GM19463 (cell line): ENCODE measurements around the gene PTAFR.

Source experiments
- ATAC-seq: cut with Tn5 transposase; IDR thresholded peaks from one replicate; pipeline ENCODE4 v1.9.1; 2021; ENCODE audit warnings: mild to moderate bottlenecking, moderate library complexity; ENCODE audit not compliant: unreplicated experiment

PTAFR gene

DNA sequence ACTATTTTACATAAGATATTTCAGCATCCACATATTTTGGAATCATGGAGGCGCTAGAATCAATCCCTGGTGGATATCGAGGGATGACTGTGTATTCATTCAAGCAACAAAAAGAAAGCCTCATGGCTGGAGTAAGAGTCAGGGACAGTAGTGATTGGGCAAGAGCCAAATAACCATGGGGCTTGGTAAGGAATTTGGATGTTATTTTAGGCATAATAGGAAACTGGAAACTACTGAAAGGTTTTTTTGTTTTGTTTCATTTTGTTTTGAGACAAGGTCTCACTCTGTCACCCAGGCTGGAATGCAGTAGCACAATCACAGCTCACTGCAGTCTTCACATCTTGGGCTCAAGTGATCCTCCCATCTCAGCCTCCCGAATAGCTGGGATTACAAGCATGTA is 54.3 kb downstream of the PTAFR start:
- no peak for ATAC-seq

DNA sequence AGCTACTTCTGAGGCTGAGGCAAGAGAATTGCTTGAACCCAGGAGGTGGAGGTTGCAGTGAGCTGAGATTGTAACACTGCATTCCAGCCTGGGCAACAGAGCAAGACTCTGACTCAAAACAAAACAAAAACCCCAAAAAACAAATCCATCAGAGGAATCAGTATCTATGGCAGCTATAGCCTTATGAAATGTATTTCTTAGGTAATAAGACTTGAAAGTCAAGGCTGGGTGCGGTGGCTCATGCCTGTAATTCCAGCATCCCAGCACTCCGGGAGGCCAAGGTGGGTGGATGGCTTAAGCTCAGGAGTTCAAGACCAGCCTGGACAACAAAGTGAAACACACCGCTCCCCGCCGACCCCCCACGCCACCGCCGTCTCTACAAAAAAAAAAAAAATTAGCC is 56.9 kb downstream of the PTAFR start:
- ATAC-seq = no peak

DNA sequence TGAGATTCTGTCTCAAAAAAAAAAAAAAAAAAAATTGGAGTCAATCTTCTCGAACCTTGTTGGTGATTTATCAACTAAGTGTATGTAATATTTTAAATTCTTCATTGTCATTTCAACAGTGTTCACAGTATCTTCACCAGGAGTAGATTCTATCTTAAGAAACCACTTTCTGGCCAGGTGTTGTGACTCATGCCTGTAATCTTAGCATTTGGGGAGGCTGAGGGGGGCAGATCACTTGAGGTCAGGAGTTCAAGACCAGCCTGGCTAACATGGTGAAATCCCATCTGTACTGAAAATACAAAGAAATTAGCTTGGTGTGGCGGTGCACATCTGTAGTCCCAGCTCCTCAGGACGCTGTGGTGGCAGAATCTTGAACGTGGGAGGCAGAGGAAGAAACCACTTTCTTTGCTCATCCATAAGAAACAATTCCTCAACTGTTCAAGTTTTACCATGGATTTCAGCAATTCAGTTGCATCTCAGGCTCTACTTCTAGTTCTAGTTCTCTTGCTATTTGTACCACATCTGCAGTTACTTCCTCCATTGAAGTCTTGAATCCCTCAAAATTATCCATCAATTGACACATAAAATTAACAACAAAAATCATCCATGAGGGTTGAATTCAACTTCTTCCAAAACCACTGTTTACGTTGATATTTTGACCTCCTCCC is 57.7 kb downstream of the PTAFR start:
- no peak for ATAC-seq

DNA sequence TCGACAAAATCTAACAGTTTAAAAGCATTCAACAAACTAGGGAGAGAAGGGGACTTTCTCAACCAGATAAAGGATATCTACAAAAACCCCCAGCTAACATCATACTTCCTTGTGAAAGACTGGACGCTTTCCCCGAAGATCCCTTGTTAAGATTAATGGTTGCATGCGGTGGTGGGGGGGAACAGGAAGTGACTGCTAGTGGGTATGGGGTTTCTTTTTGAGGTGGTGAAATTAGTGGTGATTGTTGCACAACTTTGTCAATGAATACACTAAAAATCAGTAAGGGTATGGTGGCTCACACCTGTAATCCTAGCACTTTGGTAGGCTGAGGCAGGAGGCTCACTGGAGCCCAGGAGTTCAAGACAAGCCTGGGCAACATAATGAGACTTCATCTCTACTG is 61.2 kb downstream of the PTAFR start:
- no peak for ATAC-seq

DNA sequence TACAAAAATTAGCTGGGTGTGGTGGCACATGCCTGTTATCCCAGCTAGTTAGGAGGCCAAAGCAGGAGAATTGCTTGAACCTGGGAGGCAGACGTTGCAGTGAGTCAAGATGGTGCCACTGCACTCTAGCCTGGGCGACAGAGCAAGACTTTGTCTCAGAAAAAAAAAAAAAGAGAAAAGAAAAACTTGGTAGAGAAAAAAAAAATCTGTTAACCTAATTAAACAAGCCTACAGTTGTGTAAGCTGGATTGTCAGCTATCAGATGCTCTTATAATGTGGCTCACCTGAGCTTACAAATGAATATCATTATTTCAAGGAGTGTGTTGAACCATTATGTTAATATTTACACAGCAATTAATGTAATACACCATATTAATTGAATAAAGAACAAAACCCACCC is 61.6 kb downstream of the PTAFR start:
- no peak for ATAC-seq

DNA sequence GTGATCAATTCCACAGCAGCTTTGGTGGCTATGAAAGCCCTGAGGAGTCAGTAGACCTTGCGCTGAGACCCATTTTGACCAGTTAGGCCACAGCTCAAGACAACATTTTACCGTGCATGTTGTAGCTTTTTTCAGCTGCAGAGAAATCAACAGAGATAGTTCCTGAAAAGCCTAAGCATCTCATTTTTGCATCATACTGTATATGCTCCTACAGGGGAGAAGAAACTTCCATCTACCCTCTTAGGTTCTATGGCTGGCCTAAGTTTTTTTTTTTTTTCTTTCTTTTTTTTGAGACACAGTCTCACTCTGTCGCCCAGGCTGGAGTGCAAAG is 63.3 kb downstream of the PTAFR start:
- ATAC-seq = no peak

DNA sequence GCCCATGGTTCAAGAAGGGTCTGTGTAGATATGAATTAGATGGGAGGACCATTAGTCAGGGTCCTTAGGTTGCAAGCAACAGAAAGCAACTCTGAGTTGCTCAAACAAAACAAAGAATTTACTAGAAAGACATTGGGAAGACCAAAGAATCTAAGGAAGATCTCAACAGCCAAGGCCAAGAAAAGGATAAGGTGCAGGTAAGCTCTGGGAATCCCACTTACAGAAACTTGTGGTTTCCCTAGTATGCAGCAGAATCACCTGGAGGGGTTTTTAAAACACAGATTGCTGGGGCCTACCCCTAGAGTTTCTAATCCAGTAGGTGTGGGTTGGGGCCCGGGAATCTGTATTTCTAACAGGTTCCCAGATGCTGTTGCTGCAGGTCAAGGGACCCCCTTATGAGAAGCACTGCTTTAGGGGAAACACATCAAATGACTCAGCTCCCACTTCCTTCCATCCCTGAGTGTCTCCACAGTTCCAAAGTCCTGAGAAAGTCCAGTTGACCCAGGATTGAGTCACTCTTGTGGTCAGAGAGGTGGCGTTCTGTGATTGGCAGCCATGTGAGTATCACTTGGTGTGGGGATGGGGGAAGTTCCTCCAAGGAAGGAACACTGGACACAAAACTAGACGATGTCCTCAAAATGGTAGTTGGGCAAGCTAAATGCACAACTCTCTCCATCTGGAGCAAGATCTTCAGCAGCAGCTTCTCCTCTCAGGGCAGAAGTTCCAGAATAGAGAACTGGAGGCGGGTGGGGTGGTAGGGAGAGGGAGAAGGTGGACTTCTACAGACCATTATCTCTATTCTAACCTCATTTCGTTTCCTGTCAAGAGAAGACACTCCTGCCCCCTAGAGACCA is 63.9 kb downstream of the PTAFR start:
- no peak for ATAC-seq

DNA sequence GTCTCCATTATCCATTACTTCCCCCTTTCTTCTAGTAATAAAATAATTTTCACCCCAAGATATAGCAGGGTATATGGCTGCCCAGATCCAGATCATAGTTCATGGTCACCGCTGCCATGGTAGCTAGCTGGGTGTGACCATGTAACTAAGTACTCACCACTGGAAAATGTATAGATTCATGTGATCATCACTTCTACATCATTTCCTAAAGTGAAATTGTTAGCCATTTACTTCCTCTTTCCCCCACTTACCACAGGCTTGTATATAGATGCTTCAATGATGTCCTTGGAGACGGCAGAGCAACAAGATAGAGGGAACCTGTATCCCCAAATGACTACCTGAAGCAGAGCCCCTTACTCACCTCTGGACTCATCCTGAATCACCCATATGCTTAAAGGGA is 65.3 kb downstream of the PTAFR start:
- no peak for ATAC-seq

DNA sequence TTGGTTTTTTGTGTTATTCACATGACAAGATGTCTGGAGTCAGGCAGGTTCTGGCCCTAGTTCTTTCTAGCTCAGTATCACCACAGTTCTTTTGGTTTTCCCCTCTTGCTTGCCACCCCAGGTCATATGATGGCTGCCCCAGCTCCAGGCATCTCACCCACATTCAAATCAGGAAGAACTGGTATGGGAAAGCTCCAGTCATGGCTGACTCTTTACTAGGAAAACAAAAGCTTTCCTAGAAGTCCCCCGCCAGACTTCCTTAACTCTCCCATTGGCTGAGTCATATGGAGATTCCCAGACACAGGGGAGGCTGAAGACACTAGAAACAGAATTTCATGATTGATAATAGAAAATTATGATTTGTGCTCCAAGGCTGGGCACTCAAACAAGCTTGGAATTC is 65.9 kb downstream of the PTAFR start:
- ATAC-seq = no peak

DNA sequence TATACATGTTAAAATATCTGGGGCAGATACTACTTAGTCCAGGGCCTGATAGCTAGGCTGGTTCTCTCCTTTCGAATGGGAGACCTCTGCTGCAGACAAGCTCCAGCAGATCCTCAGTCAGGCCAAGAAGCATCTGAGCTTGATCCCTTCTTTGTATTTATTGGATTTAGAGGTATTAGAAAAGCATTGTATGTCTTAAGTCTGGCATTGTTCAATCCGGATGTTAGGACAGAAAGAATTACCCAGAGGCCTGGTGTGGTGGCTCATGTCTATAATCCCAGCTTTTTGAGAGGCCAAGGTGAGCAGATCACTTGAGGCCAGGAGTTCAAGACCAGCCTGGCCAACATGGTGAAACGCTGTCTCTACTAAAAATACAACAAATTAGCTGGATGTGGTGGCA is 66.9 kb downstream of the PTAFR start:
- ATAC-seq = no peak

DNA sequence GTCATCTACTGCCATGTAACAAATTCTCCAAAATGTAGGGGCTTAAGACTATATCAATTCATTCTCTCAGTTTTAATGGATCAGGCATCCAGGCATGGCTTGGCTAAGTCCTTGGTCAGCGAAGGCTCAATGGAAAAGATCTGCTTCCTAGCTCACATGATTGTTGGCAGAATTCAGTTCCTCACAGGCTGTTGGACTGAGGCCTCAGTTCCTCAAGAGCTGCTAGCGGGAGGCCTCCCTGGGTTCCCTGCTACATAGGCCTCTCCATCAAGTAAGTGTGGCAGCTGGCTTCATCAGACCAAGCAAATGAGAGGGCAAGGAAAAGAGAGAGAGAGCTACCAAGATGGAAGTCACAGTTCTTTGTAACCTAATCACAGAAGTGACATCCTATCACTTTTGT is 68.5 kb downstream of the PTAFR start:
- ATAC-seq = no peak

DNA sequence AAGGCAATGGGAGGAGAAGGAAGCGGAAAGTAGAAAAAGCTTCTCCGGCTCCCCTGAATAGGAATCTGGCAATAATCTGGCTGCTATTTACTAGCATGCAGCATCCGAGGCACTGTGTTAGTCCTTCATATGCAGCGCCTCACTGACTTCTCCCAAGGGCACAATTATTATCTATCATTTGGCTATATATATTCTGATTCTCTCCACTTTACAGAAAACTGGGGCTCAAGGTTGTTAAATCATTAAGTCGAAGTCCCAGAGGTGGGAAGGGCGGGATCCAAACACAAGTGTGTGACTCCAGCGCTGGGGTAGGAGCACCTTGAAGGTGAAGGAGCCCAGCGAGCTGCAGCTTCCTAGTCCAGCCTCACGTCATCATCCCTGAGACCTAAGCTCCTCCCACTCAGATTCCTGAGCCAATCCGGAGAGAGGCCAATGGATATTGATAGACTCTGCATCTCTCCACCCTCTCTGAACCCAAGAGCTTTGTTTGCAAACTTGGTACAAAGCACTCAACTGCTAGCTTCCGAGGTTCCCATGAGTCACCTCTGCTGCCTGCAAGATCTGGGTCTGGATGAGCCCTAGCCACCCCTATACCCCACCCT is 71.5 kb downstream of the PTAFR start:
- ATAC-seq = no peak

DNA sequence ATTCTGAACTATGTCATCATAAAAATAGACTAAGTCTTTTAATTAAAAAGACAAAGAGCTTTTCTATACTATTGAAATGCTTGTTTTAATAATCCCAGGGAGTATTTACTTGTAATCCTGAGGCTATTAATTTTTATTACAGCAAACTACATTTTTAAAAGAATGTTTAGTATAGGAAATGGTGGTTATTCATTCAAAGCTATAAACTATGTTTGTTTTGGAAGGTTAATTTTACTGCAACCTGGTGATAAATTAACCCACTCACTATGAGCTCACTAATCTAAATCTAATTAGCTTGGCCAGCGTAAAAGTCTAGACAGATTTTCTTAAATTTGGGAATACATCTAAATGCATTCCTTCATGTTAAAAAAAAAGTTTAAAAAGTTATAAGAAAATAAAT is 74.3 kb downstream of the PTAFR start:
- no peak for ATAC-seq

DNA sequence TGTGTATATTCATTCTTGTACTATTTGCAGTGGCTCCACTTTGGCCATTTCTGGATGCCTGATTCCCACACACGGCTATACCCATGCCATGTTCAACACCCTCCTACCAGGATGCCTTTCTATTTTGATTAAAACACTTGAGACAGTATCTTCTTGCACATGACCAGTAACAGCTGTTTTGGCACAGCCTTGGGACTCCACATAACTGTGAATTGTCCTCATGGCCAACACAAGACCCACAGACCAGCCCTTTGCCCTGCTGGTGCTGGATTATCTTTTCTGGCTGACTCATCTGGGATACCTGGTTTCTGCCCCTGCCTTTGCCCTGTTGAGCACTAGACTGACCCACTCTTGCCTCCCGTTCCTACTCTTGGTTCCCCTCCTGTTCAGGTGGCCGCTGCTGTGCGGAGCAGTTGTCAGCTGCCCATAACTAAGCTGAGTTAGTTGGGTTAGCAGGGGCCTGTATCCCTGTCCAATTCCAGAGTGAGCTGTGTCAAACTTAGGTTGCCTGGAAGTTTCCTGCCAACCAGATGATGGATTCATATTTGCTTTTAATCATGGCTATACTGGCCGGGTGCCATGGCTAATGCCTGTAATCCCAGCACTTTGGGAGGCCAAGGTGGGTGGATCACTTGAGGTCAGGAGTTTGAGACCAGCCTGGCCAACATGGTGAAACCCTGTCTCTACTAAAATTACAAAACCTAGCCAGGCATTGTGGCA is 77.3 kb downstream of the PTAFR start:
- no peak for ATAC-seq
